GM18526 (cell line): ENCODE data around the gene REXO1.

Experiments
- POLR2A ChIP-seq: IDR thresholded peaks from 3 replicates; pipeline ENCODE4 v1.6.1; 2011; ENCODE audit not compliant: insufficient read length; ENCODE audit errors: extremely low read depth

Gene REXO1

DNA sequence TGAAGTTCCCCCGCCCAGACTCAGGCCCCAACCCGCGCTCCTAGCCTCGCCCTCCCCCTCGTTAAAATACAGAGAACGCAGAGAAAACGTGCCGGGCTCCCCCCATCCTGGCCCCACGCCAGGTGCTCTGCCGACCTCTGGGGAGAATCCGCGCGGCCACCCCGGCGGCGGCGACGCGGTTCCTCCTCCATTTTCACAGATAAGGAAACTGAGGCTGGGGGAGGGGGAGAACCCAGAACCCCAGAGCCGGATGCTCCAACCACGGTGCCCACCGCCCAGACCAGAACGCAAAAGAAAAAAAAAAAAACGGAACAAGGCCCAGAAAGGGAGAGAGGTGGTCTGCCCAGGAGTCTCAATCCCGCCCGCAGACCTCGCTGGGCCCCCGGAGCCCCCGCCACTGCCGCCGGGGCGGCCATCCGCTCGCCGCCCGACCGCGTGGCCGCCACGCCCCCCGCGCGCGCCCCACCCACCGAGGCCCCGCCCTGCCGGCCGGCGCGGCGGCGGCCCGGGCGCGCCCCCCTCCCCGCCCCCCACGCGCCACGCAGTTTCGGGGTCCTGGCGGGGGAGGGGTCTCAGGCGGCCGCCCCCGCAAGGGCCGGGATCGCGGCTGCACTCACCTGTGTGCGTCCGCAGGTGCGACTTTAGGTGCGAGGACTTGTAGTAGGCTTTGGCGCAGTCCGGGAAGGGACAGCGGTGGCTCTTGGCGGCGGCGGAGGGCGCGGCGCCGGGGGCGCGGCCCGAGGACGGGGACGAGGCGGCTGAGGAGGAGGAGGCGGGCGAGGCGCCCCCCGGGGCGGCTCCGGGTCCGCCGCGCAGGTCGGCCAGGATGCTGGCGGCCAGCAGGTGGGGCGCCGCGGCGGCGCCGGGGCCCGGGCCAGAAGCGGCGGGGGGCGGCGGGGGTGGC is 14.4 kb upstream of the REXO1 start:
- no peak for TF ChIP-seq POLR2A

DNA sequence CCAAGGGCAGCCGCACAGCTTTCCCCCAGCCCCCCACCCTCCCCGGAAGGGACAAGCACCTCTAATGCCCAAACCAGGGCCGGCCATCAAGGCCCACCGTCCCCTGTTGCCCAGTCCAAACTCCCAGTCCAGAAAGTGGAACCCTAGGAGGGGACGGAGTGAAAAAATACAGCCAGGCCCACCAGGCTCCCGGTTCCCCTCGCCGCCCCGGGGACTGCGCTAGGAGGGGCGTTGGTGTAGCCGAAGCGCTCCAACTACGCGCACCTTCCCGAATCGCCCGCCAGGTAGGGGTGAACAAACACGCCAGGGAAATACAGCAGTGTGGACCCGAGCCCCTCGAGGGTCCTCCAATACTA is 13.8 kb upstream of the REXO1 start:
- no peak for TF ChIP-seq POLR2A

DNA sequence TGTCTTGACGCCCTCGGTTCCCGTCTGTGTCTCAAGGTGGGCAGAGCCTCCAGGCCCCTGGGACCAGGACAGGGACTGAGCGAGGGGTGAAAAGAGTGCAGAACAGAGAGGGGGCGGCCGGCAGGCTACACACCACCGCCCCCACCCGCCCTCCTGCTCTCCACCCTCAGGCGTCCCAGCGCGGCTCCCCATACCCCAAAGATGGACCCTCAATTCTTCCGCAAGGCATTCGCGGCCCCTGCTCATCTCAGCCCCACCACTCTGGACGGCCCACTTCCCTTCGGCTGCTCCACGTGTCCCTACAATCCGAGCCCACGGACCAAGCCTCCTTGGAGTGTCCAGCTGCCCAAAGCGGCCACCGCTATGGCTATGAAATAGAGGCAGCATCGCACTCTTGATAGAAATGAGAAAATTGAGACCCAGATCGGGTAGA is 13.3 kb upstream of the REXO1 start:
- TF ChIP-seq POLR2A = no peak

DNA sequence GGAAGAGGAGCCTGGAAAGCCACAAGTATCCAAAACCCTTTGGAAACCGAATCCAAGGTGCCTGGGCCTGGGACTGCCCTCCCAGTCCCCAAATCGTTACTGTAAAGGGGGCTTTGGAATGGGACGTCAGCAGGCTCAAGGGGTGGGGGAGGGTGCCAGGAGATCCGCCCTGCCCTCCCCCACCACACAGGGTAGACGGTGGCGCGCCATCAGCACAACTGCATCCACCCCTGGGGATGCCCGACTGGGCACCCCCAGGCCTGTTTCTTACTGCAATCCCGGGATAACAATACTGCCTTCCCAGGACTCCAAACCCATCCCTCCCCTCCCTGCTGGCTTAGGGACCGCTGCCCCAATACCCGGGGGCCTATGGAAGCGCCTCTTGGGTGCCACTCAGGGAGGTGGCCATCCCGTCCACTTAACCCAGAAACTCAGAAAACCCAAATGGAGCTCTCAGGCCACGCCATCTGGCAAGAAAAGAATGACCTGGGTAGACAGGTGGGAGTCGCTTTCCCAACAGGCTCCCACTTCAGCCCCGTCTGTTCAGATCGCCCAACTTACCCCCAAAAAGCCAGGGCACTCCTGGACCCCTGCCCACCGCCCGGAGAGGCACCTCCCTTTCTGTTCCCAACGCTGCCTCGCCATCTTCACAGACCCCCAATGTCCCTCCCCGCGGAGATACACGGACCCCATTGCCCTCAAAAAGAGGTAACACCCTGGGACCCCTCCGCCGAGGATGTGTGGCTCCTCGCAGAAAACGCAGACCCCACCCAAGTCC is 12.7 kb upstream of the REXO1 start:
- no peak for TF ChIP-seq POLR2A

DNA sequence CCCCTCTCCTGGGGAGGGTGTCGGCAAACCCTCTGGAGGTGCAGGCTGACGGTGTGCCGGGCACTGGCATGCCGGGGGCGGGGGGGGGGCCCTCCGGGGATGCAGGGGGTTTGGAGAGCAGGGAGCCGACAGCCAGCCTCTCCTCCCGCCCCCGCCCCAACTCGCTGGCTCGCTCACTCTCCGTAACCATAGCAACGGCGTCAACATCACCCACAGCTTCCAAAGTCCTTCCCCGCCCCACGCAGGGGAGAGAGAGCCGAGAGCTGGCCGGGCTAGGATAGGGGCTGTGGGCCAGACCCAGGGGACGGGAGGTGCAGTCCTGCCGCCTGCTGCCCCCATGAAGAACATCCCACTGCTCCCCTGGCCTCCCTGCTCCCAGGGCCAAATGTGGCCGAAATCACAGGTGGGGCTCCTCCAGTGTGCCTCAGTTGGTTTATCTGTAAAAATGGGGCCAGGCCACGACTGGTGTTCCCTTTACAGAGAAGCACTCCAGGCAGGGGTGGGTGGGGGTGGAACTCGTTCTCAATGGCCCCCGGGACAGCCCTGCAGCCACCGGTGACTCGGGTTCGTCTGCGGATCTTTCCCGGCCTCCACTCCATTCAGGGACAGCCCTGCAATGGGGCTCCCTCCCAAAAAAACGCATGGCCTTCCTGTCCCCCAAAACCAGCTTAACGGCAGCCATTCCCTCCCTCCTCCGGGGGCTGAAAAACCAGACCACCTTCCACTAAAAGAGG is 11.9 kb upstream of the REXO1 start:
- no peak for TF ChIP-seq POLR2A

DNA sequence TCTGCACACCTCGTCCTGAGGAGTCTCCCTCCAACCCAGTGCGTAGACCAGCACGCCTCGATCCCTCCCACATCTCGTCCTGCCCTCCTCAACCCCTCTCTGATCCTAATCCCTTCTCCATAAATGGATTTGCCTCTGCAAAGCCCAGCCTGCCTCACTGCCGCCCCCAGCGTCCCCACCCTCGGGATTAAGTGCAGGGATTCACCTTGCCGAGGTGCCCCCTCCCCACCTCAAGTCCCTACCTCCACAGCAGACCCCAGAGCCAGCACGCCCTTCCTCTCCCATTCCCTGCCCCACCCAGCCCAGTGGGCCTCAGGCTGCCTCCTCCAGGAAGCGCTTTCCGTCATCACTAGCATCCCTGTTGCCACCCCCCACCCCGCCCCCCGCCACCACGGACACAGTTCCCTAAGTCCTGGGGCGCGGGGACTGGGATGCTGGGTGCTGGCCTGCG is 11.1 kb upstream of the REXO1 start:
- TF ChIP-seq POLR2A = no peak

DNA sequence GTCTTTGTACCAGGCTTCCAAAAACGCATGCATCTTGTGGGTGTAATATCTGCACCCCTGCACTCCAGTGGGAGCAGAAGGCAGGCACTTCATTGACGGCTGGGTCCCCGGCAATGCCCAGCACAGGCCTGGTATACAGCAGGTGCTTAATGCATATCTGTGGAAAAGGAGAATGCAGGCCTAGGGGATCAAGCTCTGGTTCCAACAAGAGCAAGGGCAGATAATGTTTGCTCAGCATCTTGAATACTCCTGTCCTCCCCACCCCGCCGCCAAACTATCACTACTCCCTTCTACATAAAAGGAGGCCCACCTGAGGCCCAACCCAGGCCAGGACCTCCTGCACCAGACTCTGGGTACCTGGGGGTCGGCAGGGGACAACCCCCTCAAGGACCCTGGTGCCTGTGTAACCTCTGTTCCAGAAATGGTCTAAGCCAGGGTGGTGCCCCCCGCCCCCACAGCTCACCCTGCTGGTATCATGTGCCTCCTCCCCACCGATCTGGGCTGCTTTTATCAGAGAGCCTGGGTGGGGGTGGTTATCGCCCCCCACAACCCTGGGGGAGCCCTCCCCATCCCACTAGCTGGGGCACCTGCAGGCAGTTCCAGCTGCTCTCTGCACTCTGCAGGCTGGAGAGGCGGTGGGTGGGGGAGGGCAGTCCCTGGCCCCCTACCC is 10.3 kb upstream of the REXO1 start:
- TF ChIP-seq POLR2A = no peak

DNA sequence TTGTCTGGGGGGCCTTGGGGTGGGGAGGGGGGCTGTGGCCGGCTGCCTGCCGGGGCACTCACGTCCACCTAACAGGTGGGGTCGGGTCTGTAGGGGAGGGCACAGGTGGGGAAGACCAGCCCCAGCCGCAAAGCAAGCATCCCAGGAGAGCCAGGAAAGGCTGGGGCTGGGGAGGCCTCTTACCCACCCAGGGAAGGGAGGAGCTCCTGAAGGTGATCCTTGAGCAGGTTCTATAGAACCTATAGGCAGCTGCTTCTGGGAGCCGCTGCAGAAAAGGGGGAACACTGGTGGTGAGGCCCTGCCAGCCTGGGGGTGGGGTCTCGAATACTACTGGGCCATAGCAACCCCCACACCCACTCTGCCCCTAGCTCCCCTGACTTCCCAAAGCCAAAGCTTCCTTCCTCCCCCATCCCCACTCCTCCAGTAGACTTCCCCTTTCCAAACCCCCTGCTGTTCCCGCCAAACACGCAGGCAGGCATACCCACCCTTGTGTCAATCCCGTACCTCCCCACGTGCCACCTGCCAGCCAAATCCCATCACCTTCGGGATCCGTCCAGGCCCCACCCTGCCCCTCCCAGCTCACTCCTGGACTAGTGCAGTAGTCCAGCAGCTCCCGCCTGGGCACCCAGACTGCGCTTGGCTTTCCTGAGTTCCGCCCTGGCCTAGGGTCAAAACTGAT is 9.5 kb upstream of the REXO1 start:
- no peak for TF ChIP-seq POLR2A

DNA sequence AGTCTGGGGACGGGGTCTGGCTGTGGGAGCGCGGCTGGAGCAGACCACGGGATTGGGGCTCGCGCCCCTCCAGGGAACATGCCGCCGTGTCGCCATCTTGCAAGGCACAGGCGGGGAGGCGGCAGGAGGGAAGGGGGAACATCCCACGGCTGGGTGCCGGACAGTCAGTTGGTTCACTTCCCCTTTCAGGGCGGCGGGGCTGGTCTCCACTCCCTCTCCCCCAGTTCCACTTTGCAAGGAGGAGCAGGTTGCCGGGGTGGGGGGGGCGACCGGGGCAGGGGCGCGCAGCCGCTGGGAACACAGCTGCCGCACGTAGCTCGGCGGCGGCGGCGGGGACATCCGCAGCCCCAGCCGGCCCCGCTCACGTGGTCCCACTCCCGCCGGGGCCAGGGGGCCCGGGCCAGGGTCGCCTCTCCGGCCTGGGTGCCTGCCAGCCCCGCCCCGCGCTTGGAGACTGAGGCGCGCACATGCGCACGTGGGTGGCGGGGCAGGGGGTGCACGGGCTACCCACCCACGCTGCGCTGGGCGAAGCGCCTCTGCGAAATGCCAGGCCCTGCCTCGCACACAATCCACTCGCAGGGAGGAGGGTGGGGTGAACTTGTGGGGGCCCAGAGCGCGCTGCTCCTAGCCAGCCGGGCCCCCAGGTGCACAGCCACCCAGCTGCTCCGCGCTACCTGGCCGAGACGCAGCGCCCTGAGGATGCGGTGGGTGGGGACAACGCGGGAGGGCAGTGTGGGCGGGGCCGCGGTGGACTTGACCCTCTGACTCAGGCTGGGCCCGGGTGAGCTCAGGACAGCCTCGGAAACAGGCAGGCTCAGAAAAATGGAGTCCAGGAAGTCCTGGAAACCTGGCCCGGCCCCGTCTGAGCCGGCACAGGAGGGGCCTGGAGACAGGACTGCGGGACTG is 8.7 kb upstream of the REXO1 start:
- peak; percentile 41 for TF ChIP-seq POLR2A

DNA sequence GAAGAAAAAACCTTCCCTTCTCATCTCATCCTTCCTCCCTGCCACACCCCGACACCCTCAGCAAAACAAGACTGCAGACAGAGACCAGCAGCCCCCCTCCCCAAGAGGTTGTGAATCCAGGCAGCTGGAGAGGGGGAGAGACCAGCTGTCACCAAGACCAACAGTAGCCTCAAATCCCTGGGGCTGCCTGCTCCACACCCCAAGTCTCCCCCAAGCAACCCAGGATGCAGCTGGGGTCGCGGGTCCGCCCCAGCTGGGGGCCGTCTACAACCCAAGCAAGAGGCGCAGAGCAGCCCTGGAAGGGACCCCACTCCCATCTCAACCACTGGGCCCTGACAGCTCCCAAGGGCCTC is 8.0 kb upstream of the REXO1 start:
- no peak for TF ChIP-seq POLR2A

DNA sequence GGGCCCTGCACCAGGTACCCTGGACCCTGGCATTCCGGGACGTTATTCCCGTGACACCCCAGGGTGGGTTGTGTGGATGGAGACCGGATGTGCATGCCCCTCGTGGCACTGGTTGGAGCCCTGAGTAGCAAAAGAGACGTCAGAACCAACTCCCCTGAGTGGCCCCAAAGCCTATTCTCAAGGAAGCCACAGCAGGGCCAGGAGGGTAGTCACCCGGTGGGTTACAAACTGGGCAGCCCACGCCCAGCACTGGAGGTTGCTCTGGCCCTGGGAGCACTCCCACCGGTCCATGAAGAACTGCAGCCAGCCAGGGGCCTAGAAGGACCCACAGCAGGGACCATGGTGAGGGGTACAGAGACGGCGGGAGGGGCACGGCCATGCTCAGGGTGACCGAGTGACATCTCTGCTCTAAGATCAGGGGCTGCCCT is 7.6 kb upstream of the REXO1 start:
- no peak for TF ChIP-seq POLR2A

DNA sequence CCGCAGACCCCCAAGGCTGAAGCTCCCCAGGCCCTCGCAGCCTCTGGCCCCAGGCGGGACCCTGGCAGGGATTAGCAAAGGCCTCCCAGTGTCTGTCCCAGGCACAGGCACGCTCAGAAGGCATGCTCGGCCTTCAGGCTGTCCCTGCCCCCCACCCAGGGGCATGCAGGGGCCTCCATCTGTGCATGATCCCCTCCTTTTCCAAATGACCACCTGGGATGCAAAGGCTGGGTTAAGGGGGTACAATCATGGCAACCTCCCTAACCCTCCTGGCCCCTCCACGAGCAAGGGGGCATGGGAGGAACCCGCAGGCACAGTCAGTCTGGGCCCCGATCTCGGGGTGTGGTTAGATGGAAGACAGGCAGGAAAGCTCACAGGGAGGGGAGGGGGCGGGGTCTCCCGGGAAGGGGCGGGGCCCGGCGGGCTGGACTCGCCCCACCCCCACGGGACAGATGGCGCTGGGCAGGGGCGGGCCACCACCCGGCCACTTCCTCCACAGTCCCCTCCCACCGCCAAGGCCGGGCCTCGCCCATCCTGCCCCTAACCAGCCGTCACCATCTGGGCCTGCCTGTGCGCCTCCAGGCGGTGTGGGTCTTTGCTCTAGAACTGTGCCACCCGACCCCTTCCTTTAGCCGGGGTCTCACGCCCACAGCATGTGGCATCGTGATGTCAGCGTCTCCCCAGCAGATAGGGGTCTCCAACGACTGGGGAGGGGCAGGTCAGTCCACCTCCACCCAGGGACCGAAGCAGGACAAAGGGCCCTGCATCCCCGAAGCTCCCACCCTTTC is 7.0 kb upstream of the REXO1 start:
- TF ChIP-seq POLR2A = peak; percentile 77

DNA sequence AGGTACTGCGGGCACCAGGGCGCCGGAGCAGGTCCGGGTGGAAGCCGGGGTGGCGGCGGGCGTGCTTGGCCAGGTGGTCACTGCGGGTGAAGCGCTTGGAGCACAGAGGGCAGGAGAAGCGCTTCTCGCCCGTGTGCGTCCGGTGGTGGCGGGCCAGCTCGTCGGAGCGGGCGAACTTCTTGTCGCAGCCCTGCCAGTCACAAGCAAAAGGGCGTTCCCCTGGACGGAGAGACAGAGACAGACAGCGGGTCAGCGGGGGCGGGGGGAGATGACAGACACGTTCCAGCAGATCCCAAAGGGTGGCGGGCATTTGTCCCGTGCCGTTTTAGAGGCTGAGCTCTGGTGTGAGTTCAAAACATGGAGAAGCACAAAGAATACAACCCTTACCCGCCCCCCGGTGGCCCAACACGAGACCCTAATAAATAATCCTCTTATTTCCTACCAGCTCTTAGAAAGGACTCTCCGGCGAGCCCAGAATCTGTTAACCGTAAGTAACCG is 6.3 kb upstream of the REXO1 start:
- TF ChIP-seq POLR2A = no peak
